AG09319 (cell line): ENCODE data around the gene KIF4B.
"Not testable (repeated sequence)": the region's sequence is repeated elsewhere in the genome, so short reads cannot be mapped to it uniquely, and the experiment has no call there.

Experiments used
- DNase-seq: peaks from one replicate; pipeline ENCODE4 v3.0.0-alpha.2; 2010; ENCODE audit warnings: low read depth; ENCODE audit errors: extremely low read depth
- CTCF ChIP-seq: IDR thresholded peaks from 2 replicates; pipeline ENCODE4 v1.5.1; 2011; ENCODE audit warnings: low read depth, mild to moderate bottlenecking, inconsistent platforms, low read length, moderate library complexity

KIF4B gene

GRCh38 chr5:154971501-154971900 is 42.1 kb upstream of the KIF4B start:
- TF ChIP-seq CTCF: no peak
- no peak for DNase-seq

- peak; percentile 2 for DNase-seq
- peak; percentile 63 for TF ChIP-seq CTCF
Observed at GRCh38 chr5:154972476-154973080, 41.0 kb upstream of the KIF4B start.

- DNase-seq: not testable (repeated sequence)
Observed at GRCh38 chr5:154976082-154976481, 37.5 kb upstream of the KIF4B start.

- no peak for TF ChIP-seq CTCF
- no peak for DNase-seq
Observed at GRCh38 chr5:154977409-154977808, 36.1 kb upstream of the KIF4B start.

GRCh38 chr5:154978294-154978693 is 35.3 kb upstream of the KIF4B start:
- DNase-seq: not testable (repeated sequence)

- DNase-seq: no peak
Observed at GRCh38 chr5:154984946-154985516, 28.5 kb upstream of the KIF4B start.

GRCh38 chr5:154986151-154986550 is 27.4 kb upstream of the KIF4B start:
- TF ChIP-seq CTCF: no peak
- no peak for DNase-seq

More at GRCh38 chr5:154984946-154985516, 28.5 kb upstream of the KIF4B start:
- TF ChIP-seq CTCF: no peak

- DNase-seq: no peak
- TF ChIP-seq CTCF: no peak
Observed at GRCh38 chr5:154989626-154990025, 23.9 kb upstream of the KIF4B start.
